Amygdala (tissue), 56 donors: ENCODE data around the gene MROH7.

Experiments used
- DNase-seq, 56 donors: peaks; one replicate each; lab custom pipeline; 2025; lab: John Stamatoyannopoulos, UW

The MROH7 gene

GRCh38 chr1:54721719-54722118 lies 80.1 kb downstream of the MROH7 start:
- DNase-seq = no peak

GRCh38 chr1:54723985-54724384 lies 82.4 kb downstream of the MROH7 start:
- no peak for DNase-seq

GRCh38 chr1:54724771-54725170 lies 83.2 kb downstream of the MROH7 start:
- DNase-seq = no peak

GRCh38 chr1:54728027-54728426 lies 86.4 kb downstream of the MROH7 start:
- no peak for DNase-seq

GRCh38 chr1:54736685-54737084 lies 95.1 kb downstream of the MROH7 start:
- DNase-seq = no peak

- DNase-seq = no peak
These were observed 96.7 kb downstream of the MROH7 start for GRCh38 chr1:54738244-54738643.

GRCh38 chr1:54741531-54741930 lies 99.9 kb downstream of the MROH7 start:
- no peak for DNase-seq

GRCh38 chr1:54742282-54742681 lies 100.7 kb downstream of the MROH7 start:
- no peak for DNase-seq

GRCh38 chr1:54743416-54744226 lies 102.0 kb downstream of the MROH7 start:
- no peak for DNase-seq

- DNase-seq = no peak
These were observed 103.1 kb downstream of the MROH7 start for GRCh38 chr1:54744696-54745095.

- DNase-seq = no peak
These were observed 103.7 kb downstream of the MROH7 start for GRCh38 chr1:54745274-54745673.

GRCh38 chr1:54745864-54746263 lies 104.3 kb downstream of the MROH7 start:
- DNase-seq = no peak

- no peak for DNase-seq
These were observed 106.7 kb downstream of the MROH7 start for GRCh38 chr1:54748094-54748835.

GRCh38 chr1:54750596-54750995 lies 109.0 kb downstream of the MROH7 start:
- DNase-seq = no peak

- no peak for DNase-seq
These were observed 109.8 kb downstream of the MROH7 start for GRCh38 chr1:54751426-54751825.

GRCh38 chr1:54754045-54754444 lies 112.5 kb downstream of the MROH7 start:
- no peak for DNase-seq

- DNase-seq = no peak
These were observed 113.1 kb downstream of the MROH7 start for GRCh38 chr1:54754486-54755285.

- DNase-seq = no peak
These were observed 116.2 kb downstream of the MROH7 start for GRCh38 chr1:54757833-54758232.

- no peak for DNase-seq
These were observed 117.2 kb downstream of the MROH7 start for GRCh38 chr1:54758678-54759348.
